ENCODE data around the gene NR2E3. TPM values are rescaled to one million over a fixed set of nuclear protein-coding genes. Genes with fewer than 3 reads are reported as not detected.

The NR2E3 gene
- total RNA-seq, 1 donor from 2014 or later = not detected

DNA sequence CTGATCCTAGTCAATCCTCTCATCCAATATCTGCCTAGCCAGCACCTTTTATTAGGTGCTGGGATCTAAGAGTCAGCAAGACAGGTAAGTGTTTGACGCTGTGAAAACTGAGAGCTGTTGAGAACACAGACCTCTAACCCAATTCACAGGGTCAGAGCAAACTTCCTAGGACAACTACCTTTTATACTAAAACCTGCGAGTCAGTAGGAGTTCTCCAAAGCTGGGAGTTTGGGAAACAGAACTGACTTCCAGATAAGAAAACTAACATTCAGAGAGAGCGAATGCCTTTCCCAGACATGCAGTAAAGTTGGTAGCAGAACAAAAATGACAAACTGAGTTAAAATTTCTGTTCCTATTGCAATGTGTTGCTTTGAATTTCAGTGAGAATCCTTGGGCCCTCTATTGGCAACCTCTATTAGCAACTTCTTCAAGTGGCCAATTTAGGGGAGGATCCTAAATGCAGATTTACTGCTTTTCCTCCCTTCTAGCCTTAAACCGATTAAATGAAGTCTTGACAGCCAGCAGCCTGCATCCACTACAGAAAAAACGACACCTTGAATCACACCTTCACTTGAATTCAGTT lies 11.3 kb downstream of the NR2E3 start:
- Histone ChIP-seq H3K36me3 (peaks cover 19 to 45% of the 10 kb centered on the region in 2 donors), H3K9me3 (peaks cover 10 to 37% of the 10 kb centered on the region in 2 donors)

DNA sequence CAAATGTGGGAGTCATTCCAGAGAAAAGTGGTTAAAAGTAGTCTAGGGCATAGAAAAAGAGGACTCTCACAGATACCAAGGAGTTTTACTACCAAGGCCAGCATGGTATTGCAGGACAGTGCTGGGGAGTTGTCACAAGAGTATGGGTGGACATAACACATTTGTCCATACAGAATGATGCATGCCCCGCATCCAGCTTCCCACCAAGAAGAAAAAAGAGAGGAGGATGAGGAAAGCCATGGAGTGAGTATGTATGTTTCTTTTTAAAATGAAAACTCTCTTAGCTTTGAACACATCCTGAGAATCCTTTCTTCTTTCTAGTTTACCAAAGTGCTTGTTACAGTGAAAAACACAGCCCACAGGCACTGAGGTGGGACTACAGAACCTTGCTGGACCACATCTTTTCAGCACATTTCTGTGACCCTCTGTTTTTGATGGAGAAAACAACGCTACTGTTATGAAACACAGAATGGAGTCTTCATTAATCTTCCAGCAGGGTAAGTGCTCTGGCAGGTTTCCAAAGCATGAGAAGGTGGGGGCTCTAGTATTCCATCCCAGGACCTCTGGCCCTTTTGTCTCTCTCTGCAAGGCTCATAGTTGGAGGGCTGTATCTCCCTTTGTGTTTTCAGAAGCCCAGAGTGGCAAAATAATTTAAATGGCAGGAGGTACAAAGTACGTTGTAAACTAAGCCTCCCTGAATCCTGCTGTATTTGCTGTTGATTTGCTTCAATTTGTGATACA lies 12.7 kb downstream of the NR2E3 start:
- DNase-seq (ENCODE audit: low spot score in 2 of 2) = no peak
- Histone ChIP-seq H3K27me3 (no peaks in the 10 kb centered on the region), H3K9me3 (peaks cover 10 to 37% of the 10 kb centered on the region in 2 donors), H3K36me3 (peaks cover 31 to 59% of the 10 kb centered on the region in 2 donors), H3K4me3 (no peak overlapping the region), H3K4me1 (no peaks in the 10 kb centered on the region), H3K27ac (no peak overlapping the region)
- intact Hi-C loops (cut with DNase I) = no loop called here
- TF ChIP-seq, protein P1, sequence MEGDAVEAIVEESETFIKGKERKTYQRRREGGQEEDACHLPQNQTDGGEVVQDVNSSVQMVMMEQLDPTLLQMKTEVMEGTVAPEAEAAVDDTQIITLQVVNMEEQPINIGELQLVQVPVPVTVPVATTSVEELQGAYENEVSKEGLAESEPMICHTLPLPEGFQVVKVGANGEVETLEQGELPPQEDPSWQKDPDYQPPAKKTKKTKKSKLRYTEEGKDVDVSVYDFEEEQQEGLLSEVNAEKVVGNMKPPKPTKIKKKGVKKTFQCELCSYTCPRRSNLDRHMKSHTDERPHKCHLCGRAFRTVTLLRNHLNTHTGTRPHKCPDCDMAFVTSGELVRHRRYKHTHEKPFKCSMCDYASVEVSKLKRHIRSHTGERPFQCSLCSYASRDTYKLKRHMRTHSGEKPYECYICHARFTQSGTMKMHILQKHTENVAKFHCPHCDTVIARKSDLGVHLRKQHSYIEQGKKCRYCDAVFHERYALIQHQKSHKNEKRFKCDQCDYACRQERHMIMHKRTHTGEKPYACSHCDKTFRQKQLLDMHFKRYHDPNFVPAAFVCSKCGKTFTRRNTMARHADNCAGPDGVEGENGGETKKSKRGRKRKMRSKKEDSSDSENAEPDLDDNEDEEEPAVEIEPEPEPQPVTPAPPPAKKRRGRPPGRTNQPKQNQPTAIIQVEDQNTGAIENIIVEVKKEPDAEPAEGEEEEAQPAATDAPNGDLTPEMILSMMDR (IDR thresholded peaks at IDR 0.05) = no peak

More for the DNA sequence above, 11.3 kb downstream of the NR2E3 start:
- H3K27me3 ChIP-seq = no peaks in the 10 kb centered on the region
- intact Hi-C loops (cut with DNase I) = no loop called here
- no peak overlapping the region for H3K4me3 ChIP-seq
- no peaks in the 10 kb centered on the region for H3K4me1 ChIP-seq
- H3K27ac ChIP-seq = no peak overlapping the region
- DNase-seq (ENCODE audit: low spot score in 2 of 2) = no peak
- TF ChIP-seq, protein P1 (IDR thresholded peaks at IDR 0.05) = no peak

DNA sequence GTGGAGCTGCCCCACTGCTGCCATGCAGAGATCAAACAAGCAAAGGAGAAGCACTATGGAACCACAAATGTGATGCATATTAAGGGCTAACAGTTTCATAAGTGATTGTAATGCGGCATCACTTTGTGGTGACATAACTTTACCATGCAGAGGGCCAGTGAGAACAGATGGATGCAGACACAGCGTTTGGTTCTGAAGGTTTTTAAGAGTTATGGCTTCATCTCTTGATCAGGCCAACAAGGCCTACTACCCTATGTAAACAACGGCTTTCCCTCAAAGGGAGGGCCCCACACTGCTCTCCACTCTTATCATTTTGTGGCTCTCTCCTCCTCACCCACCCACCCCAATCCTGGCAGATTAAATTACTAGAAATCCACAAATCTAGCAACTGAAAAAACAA lies 13.4 kb downstream of the NR2E3 start:
- H3K27me3 ChIP-seq = no peaks in the 10 kb centered on the region
- H3K36me3 ChIP-seq = peaks cover 36 to 65% of the 10 kb centered on the region in 2 donors
- peaks cover 10 to 37% of the 10 kb centered on the region in 2 donors for H3K9me3 ChIP-seq
- no peak overlapping the region for H3K4me3 ChIP-seq
- no peaks in the 10 kb centered on the region for H3K4me1 ChIP-seq
- intact Hi-C loops (cut with DNase I) = no loop called here
- TF ChIP-seq, protein P1 (IDR thresholded peaks at IDR 0.05) = no peak
- no peak for DNase-seq (ENCODE audit: low spot score in 2 of 2)
- no peak overlapping the region for H3K27ac ChIP-seq

DNA sequence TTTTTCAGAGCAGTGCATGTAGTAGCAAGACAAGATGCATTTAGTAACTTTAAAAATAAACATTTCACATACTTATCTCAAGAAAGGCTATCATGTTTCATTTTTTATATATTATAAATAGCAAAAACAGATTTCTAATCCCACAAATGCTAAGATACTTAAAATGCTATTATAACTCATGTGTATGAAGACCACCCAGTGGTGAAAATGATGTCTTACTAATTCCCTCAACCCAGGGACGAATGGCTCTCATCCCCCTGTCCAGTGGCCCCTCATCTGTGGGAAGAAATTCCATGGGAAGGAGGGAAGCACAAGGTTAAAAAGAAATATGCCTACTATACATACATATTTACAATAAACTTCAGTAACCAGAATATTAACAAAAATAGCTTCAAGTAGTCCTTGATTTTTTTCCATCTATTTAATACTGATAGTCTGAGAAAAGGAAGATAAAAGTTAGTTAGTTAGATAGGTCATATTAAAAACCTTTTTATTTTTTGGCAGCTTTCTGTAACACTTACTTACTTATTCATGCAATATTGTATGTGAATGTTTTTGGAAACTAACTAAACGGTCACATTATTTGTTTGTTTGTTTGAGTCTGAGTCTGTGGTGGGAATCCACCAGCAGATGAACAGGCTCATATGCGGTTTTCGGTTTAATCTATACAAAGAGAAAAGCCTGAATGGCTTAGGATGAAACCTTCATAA lies 14.8 kb downstream of the NR2E3 start:
- Histone ChIP-seq H3K9me3 (peaks cover 10 to 30% of the 10 kb centered on the region in 2 donors), H3K36me3 (peaks cover 50 to 79% of the 10 kb centered on the region in 2 donors), H3K4me1 (no peaks in the 10 kb centered on the region), H3K4me3 (no peak overlapping the region), H3K27ac (no peak overlapping the region), H3K27me3 (no peaks in the 10 kb centered on the region)
- intact Hi-C loops (cut with DNase I) = no loop called here
- no peak for DNase-seq (ENCODE audit: low spot score in 2 of 2)
- TF ChIP-seq, protein P1 (IDR thresholded peaks at IDR 0.05) = no peak

DNA sequence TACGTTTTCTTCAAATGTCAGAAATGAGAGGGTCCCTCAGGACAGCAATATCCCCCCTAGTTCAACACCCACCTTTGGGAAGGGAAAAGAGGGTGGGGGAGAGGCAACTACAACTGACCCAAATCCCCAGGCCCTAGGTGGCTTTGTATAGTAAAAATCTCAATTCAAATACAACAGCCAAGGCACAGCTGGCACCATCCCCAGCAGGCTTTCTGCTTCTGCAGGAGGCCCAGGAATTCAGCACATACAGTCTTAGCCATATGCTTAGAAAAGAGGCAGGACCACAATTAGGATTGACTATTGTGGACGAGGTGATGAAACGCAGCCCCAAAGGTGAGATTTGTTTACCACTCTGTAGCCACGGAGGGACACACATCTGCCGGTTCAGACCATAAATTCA lies 15.8 kb downstream of the NR2E3 start:
- no peaks in the 10 kb centered on the region for H3K4me1 ChIP-seq
- intact Hi-C loops (cut with DNase I) = no loop called here
- no peak overlapping the region for H3K27ac ChIP-seq
- peaks cover 50 to 82% of the 10 kb centered on the region in 2 donors for H3K36me3 ChIP-seq
- H3K4me3 ChIP-seq = no peak overlapping the region
- no peaks in the 10 kb centered on the region for H3K27me3 ChIP-seq
- TF ChIP-seq, protein P1 (IDR thresholded peaks at IDR 0.05) = no peak
- H3K9me3 ChIP-seq = peaks cover 10 to 24% of the 10 kb centered on the region in 2 donors
- DNase-seq (ENCODE audit: low spot score in 2 of 2) = no peak
